ENCODE measurements around the gene EWSR1.

Gene EWSR1

GRCh38 chr22:29265929-29266328, 2.1 kb upstream of the EWSR1 start:
- Histone ChIP-seq H3K4me1 (ENCODE audit: insufficient read depth, low read length) (peaks cover 35% of the 10 kb centered on the region), H3K79me2 (ENCODE audit: insufficient read depth, low read length) (peaks cover 58% of the 10 kb centered on the region), H3K27ac (ENCODE audit: low read length) (peak overlapping the region; percentile 100), H3K4me2 (ENCODE audit: insufficient read depth, low read length) (peak overlapping the region; percentile 74), H2AFZ (ENCODE audit: low read depth, low read length) (no peak overlapping the region), H3K9ac (ENCODE audit: low read depth, low read length) (peak overlapping the region; percentile 97), H3K9me3 (ENCODE audit: insufficient read depth, low read length, severe bottlenecking) (no peaks in the 10 kb centered on the region), H3K27me3 (ENCODE audit: insufficient read depth, low read length, poor library complexity) (no peaks in the 10 kb centered on the region), H4K20me1 (ENCODE audit: insufficient read depth, low read length) (peaks cover 35% of the 10 kb centered on the region), H3K36me3 (ENCODE audit: insufficient read depth, low read length) (peaks cover 61% of the 10 kb centered on the region), H3K4me3 (ENCODE audit: low read depth in 1 of 2, low read length in 2 of 2) (peak overlapping the region in 1 of 2 experiments; percentile 86; a peak in 2 of 4 replicates)
- no peak for DNase-seq
- no peak for TF ChIP-seq EZH2 (IDR thresholded peaks at IDR 0.05; ENCODE audit: borderline replicate concordance, low read depth, low read length, severe bottlenecking)
- TF ChIP-seq CTCF (IDR thresholded peaks at IDR 0.05; ENCODE audit: borderline replicate concordance, extremely low read depth, low read length, poor library complexity, severe bottlenecking) = no peak
- no peak for ATAC-seq (ENCODE audit: insufficient read depth, low read depth)

GRCh38 chr22:29266564-29267461, 1.3 kb upstream of the EWSR1 start:
- Histone ChIP-seq H3K27me3 (ENCODE audit: insufficient read depth, low read length, poor library complexity) (no peaks in the 10 kb centered on the region), H3K79me2 (ENCODE audit: insufficient read depth, low read length) (peaks cover 67% of the 10 kb centered on the region), H3K27ac (ENCODE audit: low read length) (peak overlapping the region; percentile 100), H3K36me3 (ENCODE audit: insufficient read depth, low read length) (peaks cover 66% of the 10 kb centered on the region), H4K20me1 (ENCODE audit: insufficient read depth, low read length) (peaks cover 43% of the 10 kb centered on the region), H3K4me3 (ENCODE audit: low read depth in 1 of 2, low read length in 2 of 2) (peak overlapping the region; percentile 67 to 86; a peak in 3 of 4 replicates), H3K9me3 (ENCODE audit: insufficient read depth, low read length, severe bottlenecking) (no peaks in the 10 kb centered on the region), H3K4me1 (ENCODE audit: insufficient read depth, low read length) (peaks cover 44% of the 10 kb centered on the region), H3K4me2 (ENCODE audit: insufficient read depth, low read length) (peak overlapping the region; percentile 74), H2AFZ (ENCODE audit: low read depth, low read length) (peak overlapping the region; percentile 94), H3K9ac (ENCODE audit: low read depth, low read length) (peak overlapping the region; percentile 97)
- DNase-seq = no peak
- no peak for ATAC-seq (ENCODE audit: insufficient read depth, low read depth)
- TF ChIP-seq CTCF (IDR thresholded peaks at IDR 0.05; ENCODE audit: borderline replicate concordance, extremely low read depth, low read length, poor library complexity, severe bottlenecking) = no peak

GRCh38 chr22:29267462-29267857, 608 bp upstream of the EWSR1 start:
- TF ChIP-seq EZH2 (IDR thresholded peaks at IDR 0.05; ENCODE audit: borderline replicate concordance, low read depth, low read length, severe bottlenecking) = no peak
- no peak for TF ChIP-seq CTCF (IDR thresholded peaks at IDR 0.05; ENCODE audit: borderline replicate concordance, extremely low read depth, low read length, poor library complexity, severe bottlenecking)
- peaks cover 73% of the 10 kb centered on the region for H3K36me3 ChIP-seq (ENCODE audit: insufficient read depth, low read length)

More at GRCh38 chr22:29267462-29267857, 608 bp upstream of the EWSR1 start:
- no peaks in the 10 kb centered on the region for H3K27me3 ChIP-seq (ENCODE audit: insufficient read depth, low read length, poor library complexity)
- H3K4me1 ChIP-seq (ENCODE audit: insufficient read depth, low read length) = peaks cover 51% of the 10 kb centered on the region
- H3K4me2 ChIP-seq (ENCODE audit: insufficient read depth, low read length) = peak overlapping the region; percentile 74
- peak overlapping the region; percentile 97 for H3K9ac ChIP-seq (ENCODE audit: low read depth, low read length)
- DNase-seq (no peak), ATAC-seq (ENCODE audit: insufficient read depth, low read depth) (no peak; the same call in 2 of the 3 replicates)
- H3K4me3 ChIP-seq (ENCODE audit: low read depth in 1 of 2, low read length in 2 of 2) = peak overlapping the region; percentile 67 to 86; a peak in 3 of 4 replicates
- H3K79me2 ChIP-seq (ENCODE audit: insufficient read depth, low read length) = peaks cover 74% of the 10 kb centered on the region
- H4K20me1 ChIP-seq (ENCODE audit: insufficient read depth, low read length) = peaks cover 50% of the 10 kb centered on the region
- H3K27ac ChIP-seq (ENCODE audit: low read length) = peak overlapping the region; percentile 100
- no peaks in the 10 kb centered on the region for H3K9me3 ChIP-seq (ENCODE audit: insufficient read depth, low read length, severe bottlenecking)
- H2AFZ ChIP-seq (ENCODE audit: low read depth, low read length) = peak overlapping the region; percentile 94

Data from DND-41 (cell line).